ENCODE results near the gene IL18RAP.
A peak's percentile ranks its signal among the peaks of the same experiment; 100 is the strongest.

IL18RAP gene

GRCh38 chr2:102460467-102460866 lies 37.5 kb downstream of the IL18RAP start:
- no peak for TF ChIP-seq CTCF (IDR thresholded peaks at IDR 0.05; ENCODE audit: control extremely low read depth, extremely low read depth, low read depth, missing control alignments)
- ChIA-PET CTCF (interaction anchor here (1.3 to 6.7 kb wide), 4 partner anchors 11 to 219 kb away, joined by 3 to 43 read pairs (median 6); partner anchors contain the start of gene SLC9A4), POLR2A (no interaction called here)
- DNase-seq (ENCODE audit: extremely low spot score), result no peak

GRCh38 chr2:102461188-102461587 lies 38.2 kb downstream of the IL18RAP start:
- POLR2A ChIA-PET, result no interaction called here
- no peak for TF ChIP-seq CTCF (IDR thresholded peaks at IDR 0.05; ENCODE audit: control extremely low read depth, extremely low read depth, low read depth, missing control alignments)
- DNase-seq (ENCODE audit: extremely low spot score), result no peak
- CTCF ChIA-PET, result interaction anchor here (1.0 to 6.7 kb wide), 6 partner anchors 11 to 455 kb away, joined by 3 to 43 read pairs (median 4); partner anchors contain the start of gene SLC9A4

DNA sequence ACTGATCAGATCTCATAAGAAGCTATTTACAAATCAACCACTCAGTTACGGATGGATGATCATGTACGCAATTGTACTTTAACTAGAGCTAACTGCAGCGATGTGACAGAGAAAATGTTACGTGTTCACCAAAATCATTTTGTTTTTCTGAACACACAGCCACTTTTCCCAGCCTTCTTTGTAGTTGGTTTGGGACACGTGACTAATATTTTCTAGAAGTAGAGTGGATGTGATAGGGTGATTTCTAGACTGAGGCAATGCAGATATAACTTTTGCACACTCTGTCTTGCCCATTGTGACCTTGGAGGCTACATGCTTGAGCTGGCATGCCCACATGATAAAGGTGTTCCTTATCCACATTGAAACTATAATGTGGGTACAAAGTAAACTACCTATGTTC lies 40.2 kb downstream of the IL18RAP start:
- CTCF ChIA-PET, result interaction anchor here (1.8 to 6.7 kb wide), 2 partner anchors 9 to 14 kb away, joined by 4 to 43 read pairs; partner anchors contain the start of gene SLC9A4
- POLR2A ChIA-PET, result no interaction called here
- DNase-seq (ENCODE audit: extremely low spot score), result no peak
- TF ChIP-seq CTCF (IDR thresholded peaks at IDR 0.05; ENCODE audit: control extremely low read depth, extremely low read depth, low read depth, missing control alignments), result no peak

- no peak for TF ChIP-seq CTCF (IDR thresholded peaks at IDR 0.05; ENCODE audit: control extremely low read depth, extremely low read depth, low read depth, missing control alignments)
- ChIA-PET POLR2A (no interaction called here), CTCF (interaction anchor here (0.7 to 6.5 kb wide), 3 partner anchors 9 to 233 kb away, joined by 3 to 43 read pairs (median 5); no protein-coding TSS in a partner anchor)
- no peak for DNase-seq (ENCODE audit: extremely low spot score)
Measured at GRCh38 chr2:102470168-102470567, 47.2 kb downstream of the IL18RAP start.

GRCh38 chr2:102473020-102473419 lies 50.1 kb downstream of the IL18RAP start, which contains the start of gene SLC9A4:
TSS of gene SLC9A4 (plus strand) at chr2:102473226. CDS start at chr2:102473760, 534 bp downstream.
- peak; percentile 78 for TF ChIP-seq CTCF (IDR thresholded peaks at IDR 0.05; ENCODE audit: control extremely low read depth, extremely low read depth, low read depth, missing control alignments)
- DNase-seq (ENCODE audit: extremely low spot score), result peak; percentile 30
- CTCF ChIA-PET, result interaction anchor here (0.6 to 6.5 kb wide), 35 partner anchors 11 to 615 kb away, joined by 3 to 63 read pairs (median 3); a partner anchor contains a TSS
- POLR2A ChIA-PET, result no interaction called here

GRCh38 chr2:102473631-102474030 lies 50.7 kb downstream of the IL18RAP start:
- DNase-seq (ENCODE audit: extremely low spot score), result no peak
- ChIA-PET POLR2A (no interaction called here), CTCF (interaction anchor here (0.8 to 6.5 kb wide), 32 partner anchors 10 to 616 kb away, joined by 3 to 63 read pairs (median 4); a partner anchor contains a TSS)
- TF ChIP-seq CTCF (IDR thresholded peaks at IDR 0.05; ENCODE audit: control extremely low read depth, extremely low read depth, low read depth, missing control alignments), result no peak

All from GM10248 (cell line).